Measurements from ENCODE around the gene TLE5.

The TLE5 gene

GRCh38 chr19:3003046-3003445 lies 59.2 kb downstream of the TLE5 start:
- Histone ChIP-seq H3K4me3 (replicated peaks; ENCODE audit: insufficient read depth, low read length) (no peak overlapping the region), H3K27me3 (ENCODE audit: insufficient read depth, poor library complexity, severe bottlenecking) (no peaks in the 10 kb centered on the region), H3K27ac (replicated peaks) (no peak overlapping the region)
- TF ChIP-seq GABPA (IDR thresholded peaks at IDR 0.05; ENCODE audit: low read depth) = no peak
- DNase-seq (ENCODE audit: low read depth in 1 of 2, low spot score in 1 of 2) = no peak
